Activated CD4-positive, alpha-beta T cell treated with anti-CD3 and anti-CD28 coated beads, Interleukin-10, Interleukin-2, amounts not matched to agents 100 ng/mL and 50 ng/mL, durations not matched to agents 16 hours and 8 hours (primary cell): ENCODE measurements around the gene LRRC34.

ENCODE experiments used
- DNase-seq: peaks from one replicate; pipeline ENCODE4 v3.0.0-alpha.2; 2020

LRRC34 gene

DNA sequence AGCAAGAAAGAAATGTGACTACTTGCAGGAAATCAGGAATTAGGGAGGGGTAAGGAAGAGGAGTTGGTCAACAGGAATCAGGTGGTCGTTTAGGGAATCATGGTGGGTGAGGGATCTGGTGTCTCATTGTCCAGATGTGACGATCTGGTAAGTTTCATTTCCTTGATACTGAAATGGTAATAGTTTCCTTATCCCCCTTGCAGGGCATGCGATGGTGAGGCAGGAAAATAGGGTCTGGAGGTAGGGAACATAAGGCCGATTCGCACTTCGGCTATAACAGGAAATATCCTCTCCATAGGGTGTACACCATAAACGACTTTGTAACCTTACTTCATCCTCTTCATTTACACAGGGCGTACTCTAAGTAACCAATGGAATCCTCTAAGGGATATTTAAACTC is 574 bp upstream of the LRRC34 start:
- no peak for DNase-seq

DNA sequence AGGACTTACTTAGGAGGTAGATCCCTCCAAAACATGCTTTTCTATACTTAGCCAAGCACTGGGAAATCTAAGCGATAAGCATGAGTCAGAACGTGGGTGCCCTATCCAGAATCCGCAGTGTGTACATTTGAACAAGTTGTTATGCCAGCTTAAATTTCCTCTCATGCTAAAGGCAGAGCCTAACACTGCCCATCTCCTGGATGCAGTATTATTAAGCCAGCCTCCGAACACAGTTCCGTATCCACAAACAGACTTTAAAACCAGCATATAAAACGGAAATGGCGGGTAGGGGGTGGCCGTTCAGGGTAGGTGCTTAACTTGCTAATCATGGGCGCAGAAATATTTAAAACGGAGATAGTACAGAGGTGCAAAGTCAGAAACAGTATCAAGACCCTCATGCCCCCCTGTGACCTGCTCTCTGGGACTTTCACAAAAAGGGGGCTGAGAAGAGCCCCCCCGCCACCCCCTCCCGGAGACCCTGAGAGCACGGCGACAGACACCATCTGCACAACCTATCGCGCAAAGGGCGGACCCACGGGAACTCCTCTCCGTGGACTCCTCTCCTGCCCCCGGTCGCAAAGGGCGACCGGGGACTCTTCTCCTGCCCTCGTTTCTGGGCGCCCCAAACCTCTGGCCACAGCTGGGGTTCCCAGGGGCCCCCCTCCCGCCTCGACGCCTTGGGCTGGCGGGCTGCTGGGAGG is 923 bp downstream of the LRRC34 start:
- DNase-seq, result peak; percentile 15

DNA sequence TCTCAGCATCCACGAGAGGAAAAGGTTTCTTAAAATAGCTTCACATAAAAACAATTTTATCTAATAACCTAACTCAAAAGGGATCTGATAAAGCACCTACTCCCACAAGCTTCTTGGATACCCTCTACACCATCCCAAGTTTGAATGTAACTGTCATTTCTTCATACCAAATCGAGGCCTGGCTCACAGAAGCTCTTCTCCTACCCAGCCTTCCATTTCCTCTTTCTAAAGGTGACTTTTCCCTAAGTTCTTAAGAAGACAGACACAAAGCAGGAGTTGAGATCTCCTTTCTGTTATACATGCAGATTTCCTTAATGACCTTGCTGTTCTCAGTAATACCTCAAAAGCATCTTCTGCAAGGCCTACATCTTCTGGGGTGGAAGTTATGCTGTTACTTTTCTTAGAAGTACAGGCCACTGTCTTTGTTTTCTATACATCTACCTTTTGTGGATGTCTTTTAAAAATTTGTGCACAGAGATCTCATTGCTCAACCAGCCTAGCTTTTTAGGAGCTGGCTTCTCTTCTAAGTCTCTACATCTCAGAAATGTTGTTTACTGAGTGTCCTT is 3.4 kb downstream of the LRRC34 start:
- DNase-seq, result no peak

DNA sequence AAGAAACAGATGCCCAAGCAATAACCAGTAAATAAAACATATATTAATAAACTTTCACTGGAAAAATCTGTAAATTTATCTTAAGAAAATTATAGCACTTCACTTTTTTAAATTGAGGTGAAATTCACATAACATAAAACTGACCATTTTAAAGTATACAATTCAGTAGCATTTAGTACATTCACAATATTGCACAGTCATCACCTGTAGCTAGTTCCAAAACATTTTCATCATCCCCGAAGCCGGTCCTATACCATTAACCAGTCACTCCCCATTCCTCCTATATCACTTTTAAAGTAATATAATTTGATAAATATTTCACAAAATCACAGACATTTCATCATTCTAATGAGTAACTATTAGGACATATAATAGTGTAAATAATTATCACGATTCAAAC is 8.0 kb downstream of the LRRC34 start:
- no peak for DNase-seq

DNA sequence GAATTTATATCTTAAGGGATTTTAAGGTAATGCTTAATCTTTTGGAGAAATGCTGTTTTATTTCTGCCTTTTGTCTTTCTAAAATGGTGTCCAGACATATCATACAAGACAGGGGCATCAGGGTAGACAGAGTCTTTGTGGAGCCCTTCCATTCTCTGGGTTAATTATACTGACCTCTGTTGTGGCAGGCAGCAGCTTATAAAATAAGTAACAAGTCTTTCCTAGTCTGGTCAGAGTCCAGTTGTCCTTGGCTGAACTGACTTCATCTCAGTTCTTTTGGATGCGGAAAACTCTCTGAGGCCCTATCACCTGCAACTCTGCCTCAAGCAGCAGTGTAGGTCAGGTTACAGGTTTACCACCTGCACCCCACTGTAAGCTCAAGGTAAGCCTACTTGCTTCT is 20.3 kb downstream of the LRRC34 start:
- no peak for DNase-seq

DNA sequence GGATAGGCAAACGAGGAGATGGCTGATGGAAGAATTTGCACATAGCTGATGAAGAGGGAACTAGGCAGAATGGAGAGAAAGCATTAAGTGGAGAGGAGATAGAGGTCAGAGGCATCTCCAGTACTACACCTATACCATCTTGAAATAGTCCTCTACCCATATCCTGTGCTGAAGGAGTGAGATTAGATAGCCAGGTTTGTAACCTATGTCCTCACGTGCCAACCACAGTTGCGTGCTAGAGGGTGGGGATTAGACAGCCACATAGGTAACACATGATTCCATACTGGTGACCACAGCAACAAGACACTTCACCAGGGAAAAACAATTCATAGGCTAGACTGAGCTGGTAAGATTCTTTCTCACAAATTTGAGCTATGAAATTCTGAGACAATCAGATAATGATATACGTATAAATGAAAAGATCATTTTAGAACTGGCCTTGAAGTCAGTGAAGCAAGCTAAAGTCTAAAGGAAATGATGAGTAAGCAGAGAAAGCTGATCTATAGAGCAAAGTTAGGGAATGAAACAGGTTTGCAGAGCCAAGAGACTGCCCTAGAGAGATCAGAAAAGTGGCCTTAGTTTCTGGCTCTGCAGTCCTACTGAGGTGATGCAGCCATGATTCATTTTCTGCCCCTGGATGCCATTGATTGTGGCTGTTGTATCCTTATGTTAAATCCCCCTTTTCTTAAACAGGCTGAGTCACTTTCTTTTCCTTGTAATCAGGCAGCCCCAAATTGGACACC is 21.8 kb downstream of the LRRC34 start:
- no peak for DNase-seq

DNA sequence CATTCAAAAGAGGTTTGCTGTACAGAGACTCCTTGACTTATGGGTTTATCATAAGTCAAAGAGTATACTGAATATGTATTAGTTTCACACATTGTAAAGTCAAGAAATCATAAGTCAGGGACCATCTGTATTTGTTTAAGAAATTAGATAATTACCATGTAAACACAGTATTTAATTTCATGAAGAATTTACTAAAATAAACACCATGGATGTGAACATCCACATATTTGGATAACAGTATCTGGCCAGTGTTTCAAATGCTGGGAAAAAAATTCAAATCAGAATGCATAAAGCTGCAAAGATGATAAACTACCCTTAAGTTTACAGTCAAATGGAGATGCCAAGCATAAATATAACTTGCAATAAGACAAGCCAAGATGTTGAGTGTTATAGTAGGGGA is 22.5 kb downstream of the LRRC34 start:
- DNase-seq, result no peak

DNA sequence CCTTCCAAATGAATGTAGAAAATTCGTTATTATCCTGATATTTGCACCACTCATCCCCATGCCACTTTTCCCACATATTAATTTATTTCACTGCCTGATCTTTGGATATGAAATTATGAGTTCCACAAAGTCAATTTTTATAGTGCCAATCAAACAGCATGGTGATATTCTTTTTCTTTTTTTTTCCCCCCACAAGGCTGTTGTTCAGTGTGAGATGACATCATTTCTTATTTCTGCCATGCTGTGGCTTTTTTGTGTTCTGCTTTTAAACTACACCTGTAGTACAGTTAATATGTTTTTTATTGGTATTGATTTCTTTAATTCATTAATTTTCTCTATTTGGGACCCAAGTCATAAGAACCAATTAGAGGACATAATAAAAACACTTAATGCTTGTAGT is 24.9 kb downstream of the LRRC34 start:
- DNase-seq, result no peak

DNA sequence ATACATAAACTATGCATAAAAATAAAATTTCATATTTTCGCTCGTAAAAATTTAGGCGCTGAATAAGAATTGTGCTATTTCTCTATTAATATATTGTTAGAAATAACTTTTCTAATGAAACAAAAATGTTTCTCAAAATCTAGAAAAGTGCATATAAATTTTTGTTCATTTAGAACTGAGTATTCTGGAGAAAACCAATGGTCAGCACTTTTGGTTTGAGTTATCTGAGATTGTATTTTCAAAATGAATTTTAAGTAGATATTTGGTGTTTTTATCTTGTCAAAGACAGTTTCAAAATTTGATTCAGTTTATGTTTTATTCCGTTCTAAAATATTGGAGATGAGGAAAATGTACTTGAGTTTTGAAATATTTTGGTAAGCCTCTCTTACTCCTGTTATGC is 25.6 kb downstream of the LRRC34 start:
- DNase-seq, result no peak

DNA sequence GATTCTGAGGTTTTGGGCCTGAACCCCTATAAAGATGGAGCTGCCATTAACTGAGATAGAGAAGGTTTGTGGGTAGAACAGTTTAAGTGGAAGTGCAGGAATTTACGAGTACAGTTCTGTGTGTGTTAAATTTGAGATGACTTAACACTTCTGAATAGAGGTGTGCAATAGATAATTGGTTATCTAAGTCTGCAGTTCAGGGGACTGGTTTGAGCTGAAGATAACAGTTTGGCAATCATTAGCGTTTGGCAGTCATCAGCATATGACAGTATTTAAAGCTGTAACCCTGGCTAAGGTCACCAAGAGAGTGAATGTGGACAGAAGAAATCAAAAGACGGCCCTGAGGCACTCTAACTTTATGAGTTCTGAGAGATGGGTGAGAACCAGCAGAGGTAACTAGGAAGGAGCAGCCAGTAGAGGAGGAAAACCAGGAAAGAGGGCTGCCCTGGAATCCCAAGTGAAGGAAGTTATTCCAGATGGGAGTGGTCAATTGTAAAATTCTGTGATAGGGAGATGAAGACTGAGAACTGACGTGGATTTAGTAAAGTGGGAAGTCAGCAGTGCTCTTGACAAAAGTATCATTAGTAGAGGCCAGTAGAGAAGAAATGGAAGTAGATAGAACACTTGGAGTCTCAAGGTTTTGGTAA is 31.4 kb downstream of the LRRC34 start:
- no peak for DNase-seq

DNA sequence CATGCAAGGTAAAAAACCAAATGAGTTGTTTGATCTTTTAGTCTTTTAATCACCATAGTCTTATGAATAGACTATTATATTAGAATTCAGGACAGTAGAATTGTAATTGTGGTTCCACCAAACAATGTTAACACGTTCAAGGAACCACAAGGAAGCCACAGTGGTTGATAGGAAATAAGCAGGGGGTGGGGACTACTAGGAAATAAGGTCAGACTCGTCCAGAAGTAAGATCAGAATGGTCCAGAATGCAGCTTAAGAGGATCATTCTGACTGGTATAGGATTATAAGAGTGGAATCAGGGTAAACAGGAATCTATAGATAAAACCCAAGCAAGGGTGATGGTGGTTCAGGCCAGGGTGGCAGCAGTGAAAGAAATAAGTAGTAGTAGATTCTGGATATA is 32.0 kb downstream of the LRRC34 start:
- peak; percentile 43 for DNase-seq

DNA sequence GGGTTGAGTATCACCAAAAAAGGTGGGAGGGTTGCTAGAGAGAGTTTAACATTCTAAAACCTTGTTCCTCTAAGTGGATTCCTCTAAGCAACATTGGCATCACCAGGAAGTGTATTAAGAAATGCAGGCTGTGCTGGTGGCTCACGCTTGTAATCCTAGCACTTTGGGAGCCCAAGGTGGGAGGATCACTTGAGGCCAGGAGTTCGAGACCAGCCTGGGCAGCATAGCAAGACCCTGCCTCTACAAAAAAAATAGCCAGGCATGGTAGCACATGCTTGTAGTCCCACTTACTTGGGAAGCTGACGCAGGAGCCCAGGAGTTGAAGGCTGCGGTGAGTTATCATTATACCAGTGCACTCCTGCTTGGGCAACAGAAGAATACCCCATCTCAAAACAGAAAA is 34.9 kb downstream of the LRRC34 start:
- DNase-seq, result no peak

DNA sequence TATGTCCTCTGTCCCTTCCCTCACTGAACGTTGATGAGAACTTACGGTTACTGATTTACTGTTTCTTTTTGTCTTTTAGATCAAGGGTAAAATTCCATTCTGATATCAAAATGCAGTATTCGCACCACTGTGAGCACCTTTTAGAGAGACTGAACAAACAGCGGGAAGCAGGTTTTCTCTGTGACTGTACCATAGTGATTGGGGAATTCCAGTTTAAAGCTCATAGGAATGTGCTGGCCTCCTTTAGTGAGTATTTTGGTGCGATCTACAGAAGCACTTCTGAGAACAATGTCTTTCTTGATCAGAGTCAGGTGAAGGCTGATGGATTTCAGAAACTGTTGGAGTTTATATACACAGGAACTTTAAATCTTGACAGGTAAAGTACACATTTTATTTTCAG is 38.5 kb downstream of the LRRC34 start:
- no peak for DNase-seq

DNA sequence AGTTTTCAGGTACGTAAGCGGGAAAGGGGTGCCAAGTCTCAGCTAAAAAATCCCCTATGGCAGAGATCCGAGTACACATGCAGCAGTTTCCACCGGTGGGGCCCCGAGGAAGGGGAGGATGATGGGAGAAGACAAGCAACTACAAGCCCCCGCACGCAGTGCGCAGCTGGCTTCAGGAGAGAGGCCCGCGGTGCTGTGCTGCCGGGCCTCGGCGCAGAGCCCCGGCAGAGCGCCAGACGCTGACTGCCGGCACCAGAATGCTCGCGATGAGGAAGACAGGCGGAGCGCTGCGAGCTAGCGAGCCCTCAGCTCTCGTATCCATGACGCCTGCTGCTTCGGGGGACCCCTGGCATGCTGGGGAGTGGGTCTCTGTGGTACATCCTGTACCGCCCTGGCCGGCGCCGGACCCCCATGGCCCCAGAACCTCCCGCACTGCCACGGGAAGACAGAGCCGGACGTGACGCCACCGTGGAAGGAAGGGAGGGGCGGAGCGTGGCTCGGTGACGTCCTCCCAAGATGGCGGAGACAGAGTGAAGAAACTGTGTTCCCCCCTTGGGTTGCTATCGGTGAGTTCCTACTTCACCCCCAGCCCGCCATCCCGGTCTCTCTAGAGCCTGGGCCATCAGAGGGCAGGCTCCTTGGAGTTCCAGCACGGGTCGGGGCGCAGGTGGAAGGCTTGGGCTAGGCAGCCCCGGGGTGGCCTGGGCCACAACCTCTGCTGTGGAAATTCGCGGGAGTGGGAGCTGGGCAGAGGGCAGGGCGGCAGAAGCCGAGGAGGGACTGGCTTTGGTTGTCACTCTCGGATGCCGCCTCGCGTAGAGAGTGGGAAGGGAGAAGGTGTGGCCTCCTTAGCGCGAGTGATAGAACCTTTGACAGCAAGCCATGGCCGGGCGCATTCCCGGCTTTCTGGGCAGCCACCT is 39.5 kb downstream of the LRRC34 start, which contains the start of gene MYNN:
MYNN (plus strand) TSS at position 500 of the 920 bp plus-strand sequence. CDS start 900 bp downstream, outside the sequence.
- DNase-seq, result peak; percentile 94

DNA sequence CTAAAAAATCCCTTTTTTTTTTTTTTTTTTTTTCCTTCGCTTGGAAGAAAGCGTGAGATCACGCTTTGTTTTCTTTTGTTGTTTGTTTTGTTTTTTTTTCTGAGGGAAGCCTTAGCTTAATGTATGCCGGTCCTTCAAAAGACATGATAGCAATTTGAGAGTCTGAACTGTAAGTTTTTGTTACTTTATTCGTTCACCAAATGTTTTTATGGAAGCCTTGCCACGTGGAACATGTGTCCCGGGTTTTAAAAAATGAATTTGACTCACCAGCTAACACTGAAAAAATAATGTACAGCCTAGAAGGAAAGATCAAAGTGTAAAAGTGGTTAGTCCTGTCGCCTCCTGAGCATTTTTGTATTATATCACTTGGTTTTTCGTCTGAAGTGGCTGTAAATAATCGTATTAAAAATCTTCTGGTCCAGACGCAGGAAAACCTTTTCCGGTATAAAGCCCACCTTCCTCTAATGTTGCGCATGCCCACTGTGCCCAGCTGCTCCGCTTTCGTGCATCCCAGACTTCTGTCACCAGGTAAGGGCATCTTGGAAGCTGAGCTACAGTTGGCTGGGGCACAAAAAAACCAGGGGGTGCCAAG is 40.3 kb downstream of the LRRC34 start:
- peak; percentile 75 for DNase-seq

DNA sequence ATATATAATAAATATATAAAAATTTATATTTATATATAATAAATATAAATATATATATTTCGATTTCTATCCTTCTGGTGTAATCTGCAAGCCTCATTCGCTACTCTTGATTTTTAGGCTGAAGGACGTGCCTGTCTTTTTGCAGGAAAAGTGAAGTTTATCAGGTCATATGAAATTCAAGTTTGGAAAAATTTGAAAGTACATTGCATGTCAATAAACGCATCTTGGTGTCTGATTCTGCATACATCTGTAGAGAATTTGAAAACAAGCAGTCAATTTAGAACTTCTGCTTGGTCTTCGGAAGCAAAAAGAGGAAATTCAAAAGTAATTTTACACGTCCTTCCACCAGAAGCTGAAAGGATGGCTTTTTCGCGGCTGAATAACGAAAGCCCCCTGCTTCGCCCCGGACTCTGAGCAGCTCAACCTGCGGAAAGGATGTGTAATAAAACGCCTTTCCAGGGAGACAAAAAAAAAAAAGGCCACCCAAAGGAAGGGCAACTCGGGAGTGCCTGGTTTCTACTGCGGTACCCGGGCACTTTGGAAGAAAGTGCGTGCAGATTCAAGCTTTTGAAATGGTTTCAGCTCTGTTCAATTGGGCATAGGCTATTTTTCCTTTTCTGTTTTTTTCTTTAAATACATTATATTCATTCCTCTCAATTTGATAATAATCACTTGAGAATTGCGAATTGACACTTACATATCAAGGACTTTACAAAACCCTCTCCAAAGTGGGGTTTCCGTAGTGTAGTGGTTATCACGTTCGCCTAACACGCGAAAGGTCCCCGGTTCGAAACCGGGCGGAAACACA is 41.0 kb downstream of the LRRC34 start:
- peak; percentile 84 for DNase-seq

DNA sequence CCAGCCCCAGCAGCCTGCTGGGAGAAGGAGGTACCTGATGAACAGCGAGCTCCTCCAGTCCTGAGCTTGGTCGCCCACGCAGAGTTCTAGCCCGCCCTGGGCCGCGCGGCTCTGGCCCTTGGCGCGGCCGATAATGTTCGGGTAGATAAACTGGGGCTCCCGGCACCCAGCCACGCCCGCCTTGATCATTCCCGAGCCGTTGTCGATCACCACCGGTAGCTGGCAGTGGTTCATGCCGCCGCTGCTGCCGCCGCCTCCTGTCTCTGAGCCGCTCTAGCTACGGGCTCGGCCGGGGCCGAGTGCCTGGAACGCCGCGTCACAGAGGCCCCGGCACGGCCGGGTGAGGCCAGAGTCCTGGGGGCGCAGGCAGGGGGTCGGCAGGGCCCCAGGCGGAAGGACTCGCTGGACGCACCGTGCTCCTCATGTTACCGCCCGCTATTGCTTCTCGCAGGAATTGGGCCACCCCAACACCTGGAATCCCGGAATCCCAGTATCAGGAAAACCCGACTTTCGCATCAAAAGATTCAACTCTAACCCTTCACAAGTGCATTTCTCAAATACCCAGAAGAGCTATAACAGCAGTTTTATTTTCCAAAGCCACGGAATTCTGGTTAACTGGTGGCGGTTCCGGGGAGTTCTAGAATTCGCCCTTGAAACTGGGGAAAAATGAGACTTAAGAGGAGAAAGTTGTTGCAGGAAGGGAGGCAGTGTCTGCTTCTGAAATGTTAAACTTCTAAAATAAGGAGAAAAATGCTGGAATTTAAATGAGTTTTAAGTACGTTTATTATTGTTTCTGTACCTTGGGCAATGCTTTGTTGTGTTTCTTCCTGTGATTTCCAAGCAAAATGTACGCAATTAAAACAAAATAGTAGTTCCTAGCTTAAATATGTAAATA is 43.2 kb downstream of the LRRC34 start, which contains the start of gene ACTRT3:
ACTRT3 (minus strand) TSS at position 275 of the 895 bp plus-strand sequence; CDS start at position 234, 41 bp downstream.
- peak; percentile 79 for DNase-seq

DNA sequence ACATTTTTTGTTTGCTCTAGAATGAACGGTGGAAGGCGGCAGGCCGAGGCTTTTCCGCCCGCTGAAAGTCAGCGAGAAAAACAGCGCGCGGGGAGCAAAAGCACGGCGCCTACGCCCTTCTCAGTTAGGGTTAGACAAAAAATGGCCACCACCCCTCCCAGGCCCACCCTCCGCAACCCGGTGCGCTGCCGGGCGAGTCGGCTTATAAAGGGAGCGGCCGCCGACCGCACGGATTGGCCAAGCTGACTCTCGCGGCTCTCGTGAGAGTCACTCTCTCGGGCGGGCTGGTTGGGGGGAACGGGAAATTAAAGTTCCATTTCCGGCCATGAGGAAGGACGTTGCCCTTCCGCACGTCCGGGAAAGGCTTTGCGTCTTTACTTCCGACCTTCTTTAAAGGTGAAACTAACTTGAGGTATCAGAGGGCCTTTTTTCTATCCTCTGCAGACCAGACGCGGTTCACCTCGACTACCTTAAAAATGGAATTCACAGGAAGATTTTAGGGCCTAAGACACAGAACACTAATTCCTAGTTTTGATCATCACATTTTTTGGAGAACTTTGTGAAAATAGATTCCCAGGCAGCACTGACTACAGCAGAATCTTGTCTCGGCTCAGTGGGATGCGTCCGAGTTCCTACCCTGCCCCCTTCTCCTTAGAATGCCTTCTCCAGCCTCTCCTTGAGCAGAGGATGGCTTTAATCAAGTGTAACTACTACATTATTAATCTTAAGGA is 47.7 kb downstream of the LRRC34 start, which contains the start of gene TERC:
TERC (minus strand) TSS at position 179 of the 731 bp plus-strand sequence.
- peak; percentile 96 for DNase-seq

DNA sequence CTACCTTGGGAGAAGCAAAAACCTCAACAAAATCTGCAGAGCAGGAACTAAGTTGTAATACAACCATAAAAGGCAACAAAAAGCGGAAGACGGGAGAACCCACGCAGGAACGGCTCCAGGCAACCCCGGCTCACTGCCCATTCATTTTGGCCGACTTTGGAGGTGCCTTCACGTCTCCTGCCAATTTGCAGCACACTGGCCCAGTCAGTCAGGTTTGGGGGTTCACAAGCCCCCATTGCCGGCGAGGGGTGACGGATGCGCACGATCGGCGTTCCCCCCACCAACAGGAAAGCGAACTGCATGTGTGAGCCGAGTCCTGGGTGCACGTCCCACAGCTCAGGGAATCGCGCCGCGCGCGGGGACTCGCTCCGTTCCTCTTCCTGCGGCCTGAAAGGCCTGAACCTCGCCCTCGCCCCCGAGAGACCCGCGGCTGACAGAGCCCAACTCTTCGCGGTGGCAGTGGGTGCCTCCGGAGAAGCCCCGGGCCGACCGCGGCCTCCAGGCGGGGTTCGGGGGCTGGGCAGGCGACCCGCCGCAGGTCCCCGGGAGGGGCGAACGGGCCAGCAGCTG is 48.3 kb downstream of the LRRC34 start:
- peak; percentile 78 for DNase-seq
